Subcutaneous abdominal adipose tissue (tissue), 5 donors: Measurements from ENCODE around the gene ULK3.

Experiments
- H3K27ac ChIP-seq: one replicate; pipeline ENCODE4 v1.7.0; 2013; ENCODE audit warnings: low read depth, mild to moderate bottlenecking, inconsistent platforms, low read length, moderate library complexity
- H3K27me3 ChIP-seq, 5 donors: one replicate each; pipeline ENCODE4 v1.7.0; 2013; ENCODE audit warnings: low read length in 5 of 5, inconsistent platforms in 1 of 5; ENCODE audit not compliant: control insufficient read depth in 5 of 5, insufficient read depth in 4 of 5
- H3K36me3 ChIP-seq, 5 donors: one replicate each; pipeline ENCODE4 v1.7.0; 2013; ENCODE audit warnings: low read length in 5 of 5; ENCODE audit not compliant: control insufficient read depth in 5 of 5, insufficient read depth in 5 of 5
- H3K4me1 ChIP-seq, 5 donors: one replicate each; pipeline ENCODE4 v1.7.0; 2013; ENCODE audit warnings: low read length in 5 of 5, mild to moderate bottlenecking in 3 of 5, moderate library complexity in 1 of 5; ENCODE audit not compliant: control insufficient read depth in 5 of 5, insufficient read depth in 5 of 5
- H3K4me3 ChIP-seq, 5 donors: one replicate each; pipeline ENCODE4 v1.7.0; 2013; ENCODE audit warnings: low read length in 5 of 5, low read depth in 1 of 5
- H3K9ac ChIP-seq, 5 donors: one replicate each; pipeline ENCODE4 v1.7.0; 2013; ENCODE audit warnings: low read length in 5 of 5, mild to moderate bottlenecking in 4 of 5, moderate library complexity in 3 of 5
- H3K9me3 ChIP-seq, 5 donors: one replicate each; pipeline ENCODE4 v1.7.0; 2013; ENCODE audit warnings: low read length in 5 of 5; ENCODE audit not compliant: control insufficient read depth in 5 of 5
- donor health status: healthy.
- donor health status: healthy.
- donor health status: healthy.
- donor health status: healthy.
- donor health status: healthy.

ULK3 gene

GRCh38 chr15:74794248-74794969 is 48.5 kb downstream of the ULK3 start:
- no peak overlapping the region for H3K4me3 ChIP-seq

GRCh38 chr15:74793135-74794028 is 49.6 kb downstream of the ULK3 start:
- H3K4me3 ChIP-seq: no peak overlapping the region
- H3K27me3 ChIP-seq: no peaks in the 10 kb centered on the region
- H3K9ac ChIP-seq: peak overlapping the region in 1 of 5 donors; percentile 12
- H3K9me3 ChIP-seq: no peaks in the 10 kb centered on the region
- no peak overlapping the region for H3K27ac ChIP-seq
- peaks cover 0 to 20% (median 5%) of the 10 kb centered on the region in 5 donors for H3K36me3 ChIP-seq
- peaks cover 13 to 56% (median 49%) of the 10 kb centered on the region in 5 donors for H3K4me1 ChIP-seq

More at GRCh38 chr15:74794248-74794969, 48.5 kb downstream of the ULK3 start:
- Histone ChIP-seq H3K36me3 (peaks cover 0 to 31% (median 14%) of the 10 kb centered on the region in 5 donors), H3K27me3 (no peaks in the 10 kb centered on the region), H3K27ac (no peak overlapping the region), H3K9ac (peak overlapping the region in 1 of 5 donors; percentile 16), H3K9me3 (no peaks in the 10 kb centered on the region), H3K4me1 (peaks cover 12 to 50% (median 40%) of the 10 kb centered on the region in 5 donors)

GRCh38 chr15:74792227-74793016 is 50.5 kb downstream of the ULK3 start:
- peak overlapping the region in 2 of 5 donors; percentile 28 to 48 for H3K9ac ChIP-seq

GRCh38 chr15:74791667-74792066 is 51.3 kb downstream of the ULK3 start:
- Histone ChIP-seq H3K9me3 (no peaks in the 10 kb centered on the region), H3K4me1 (peaks cover 21 to 73% (median 66%) of the 10 kb centered on the region in 5 donors), H3K4me3 (no peak overlapping the region), H3K27me3 (no peaks in the 10 kb centered on the region), H3K27ac (no peak overlapping the region), H3K9ac (no peak overlapping the region), H3K36me3 (peaks cover 0 to 11% (median 2%) of the 10 kb centered on the region in 5 donors)

More at GRCh38 chr15:74792227-74793016, 50.5 kb downstream of the ULK3 start:
- peaks cover 0 to 11% (median 2%) of the 10 kb centered on the region in 5 donors for H3K36me3 ChIP-seq
- H3K9me3 ChIP-seq: no peaks in the 10 kb centered on the region
- peaks cover 19 to 65% (median 59%) of the 10 kb centered on the region in 5 donors for H3K4me1 ChIP-seq
- no peak overlapping the region for H3K4me3 ChIP-seq
- no peak overlapping the region for H3K27ac ChIP-seq
- no peaks in the 10 kb centered on the region for H3K27me3 ChIP-seq

GRCh38 chr15:74791007-74791406 is 51.9 kb downstream of the ULK3 start:
- Histone ChIP-seq H3K4me1 (peaks cover 23 to 80% (median 73%) of the 10 kb centered on the region in 5 donors), H3K4me3 (no peak overlapping the region), H3K9ac (no peak overlapping the region)

GRCh38 chr15:74790080-74790916 is 52.7 kb downstream of the ULK3 start:
- no peaks in the 10 kb centered on the region for H3K9me3 ChIP-seq
- H3K4me3 ChIP-seq: peak overlapping the region in 3 of 5 donors; percentile 3 to 45 (median 8)
- H3K27me3 ChIP-seq: no peaks in the 10 kb centered on the region
- H3K36me3 ChIP-seq: peaks cover 0 to 8% (median 1%) of the 10 kb centered on the region in 5 donors
- H3K9ac ChIP-seq: peak overlapping the region; percentile 17 to 63 (median 49)
- H3K27ac ChIP-seq: peak overlapping the region; percentile 17
- H3K4me1 ChIP-seq: peaks cover 27 to 87% (median 79%) of the 10 kb centered on the region in 5 donors

More at GRCh38 chr15:74791007-74791406, 51.9 kb downstream of the ULK3 start:
- Histone ChIP-seq H3K27me3 (no peaks in the 10 kb centered on the region), H3K27ac (no peak overlapping the region), H3K9me3 (no peaks in the 10 kb centered on the region), H3K36me3 (peaks cover 0 to 8% (median 2%) of the 10 kb centered on the region in 5 donors)

- peaks cover 0 to 3% (median 0%) of the 10 kb centered on the region in 5 donors for H3K36me3 ChIP-seq
- peaks cover 27 to 89% (median 85%) of the 10 kb centered on the region in 5 donors for H3K4me1 ChIP-seq
- H3K9me3 ChIP-seq: no peaks in the 10 kb centered on the region
- peak overlapping the region in 3 of 5 donors; percentile 7 to 45 (median 8) for H3K4me3 ChIP-seq
- peak overlapping the region; percentile 17 to 63 (median 49) for H3K9ac ChIP-seq
- H3K27me3 ChIP-seq: no peaks in the 10 kb centered on the region
- peak overlapping the region; percentile 17 for H3K27ac ChIP-seq
Observed at GRCh38 chr15:74789741-74790079, 53.2 kb downstream of the ULK3 start.

GRCh38 chr15:74789171-74789631 is 53.8 kb downstream of the ULK3 start:
- Histone ChIP-seq H3K27me3 (no peaks in the 10 kb centered on the region), H3K4me1 (peaks cover 27 to 92% (median 90%) of the 10 kb centered on the region in 5 donors), H3K9me3 (no peaks in the 10 kb centered on the region), H3K4me3 (peak overlapping the region in 3 of 5 donors; percentile 7 to 35 (median 8)), H3K36me3 (peaks cover 0 to 2% (median 0%) of the 10 kb centered on the region in 5 donors), H3K9ac (peak overlapping the region in 2 of 5 donors; percentile 5 to 59), H3K27ac (no peak overlapping the region)
